K562 (cell line): Measurements from ENCODE around the gene BTBD1.

Source experiments
- ARHGAP35 ChIP-seq: fragments of 450-650 bp; IDR thresholded peaks from 2 replicates; pipeline ENCODE4 v1.6.1; 2018; ENCODE audit not compliant: partially characterized antibody
- CREB1 ChIP-seq, 2 experiments: sonication (generic) in 1 of 2; formaldehyde crosslinking in 1 of 2; IDR thresholded peaks; 2 replicates each; pipeline versions ENCODE4 v1.6.1 to v1.8.0; 2012 to 2022; ENCODE audit warnings: inconsistent platforms in 1 of 2, mild to moderate bottlenecking in 1 of 2, missing genetic modification reagents in 1 of 2, moderate library complexity in 1 of 2
- POLR2A ChIP-seq: fragments of 450-650 bp; conservative IDR thresholded peaks from 2 replicates; pipeline ENCODE4 v1.6.1; 2016
- POLR2AphosphoS5 ChIP-seq: IDR thresholded peaks from 2 replicates; pipeline ENCODE4 v1.6.1; 2011; ENCODE audit warnings: mild to moderate bottlenecking, low read depth, low read length, moderate library complexity; ENCODE audit not compliant: control insufficient read depth, insufficient read depth

DNA sequence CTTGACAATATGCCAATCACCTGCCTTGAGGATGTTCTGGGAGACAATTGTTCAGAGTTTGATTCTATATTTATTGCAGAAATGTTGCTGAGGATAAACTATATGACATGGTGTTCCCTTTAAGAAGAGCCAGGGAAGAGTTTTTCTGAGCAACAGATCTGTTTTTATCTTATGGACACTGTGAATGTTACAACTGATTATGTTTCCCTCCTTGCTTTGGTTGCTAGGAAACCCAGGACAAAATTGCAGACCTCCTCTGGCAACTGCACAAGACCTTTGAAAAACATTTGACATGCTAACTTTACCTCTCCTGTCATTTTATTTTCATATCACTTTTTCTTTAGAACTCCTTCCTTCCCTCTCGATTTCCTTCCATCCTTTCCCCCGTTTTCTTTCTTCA lies 32.2 kb upstream of the BTBD1 start:
- no peak for TF ChIP-seq POLR2AphosphoS5
- no peak for TF ChIP-seq ARHGAP35
- TF ChIP-seq POLR2A = no peak
- no peak for TF ChIP-seq CREB1 (IDR thresholded peaks at IDR 0.05)
- no peak for TF ChIP-seq CREB1 (CRISPR knock-in tag; IDR thresholded peaks at IDR 0.05)
